GM18867 (cell line): Measurements from ENCODE around the gene PRR7.

Source experiments
- ATAC-seq: cut with Tn5 transposase; IDR thresholded peaks from one replicate; pipeline ENCODE4 v1.9.1; 2021; ENCODE audit warnings: mild to moderate bottlenecking, moderate library complexity; ENCODE audit not compliant: unreplicated experiment

Gene PRR7

GRCh38 chr5:177496070-177496726 is 49.6 kb downstream of the PRR7 start:
- no peak for ATAC-seq

DNA sequence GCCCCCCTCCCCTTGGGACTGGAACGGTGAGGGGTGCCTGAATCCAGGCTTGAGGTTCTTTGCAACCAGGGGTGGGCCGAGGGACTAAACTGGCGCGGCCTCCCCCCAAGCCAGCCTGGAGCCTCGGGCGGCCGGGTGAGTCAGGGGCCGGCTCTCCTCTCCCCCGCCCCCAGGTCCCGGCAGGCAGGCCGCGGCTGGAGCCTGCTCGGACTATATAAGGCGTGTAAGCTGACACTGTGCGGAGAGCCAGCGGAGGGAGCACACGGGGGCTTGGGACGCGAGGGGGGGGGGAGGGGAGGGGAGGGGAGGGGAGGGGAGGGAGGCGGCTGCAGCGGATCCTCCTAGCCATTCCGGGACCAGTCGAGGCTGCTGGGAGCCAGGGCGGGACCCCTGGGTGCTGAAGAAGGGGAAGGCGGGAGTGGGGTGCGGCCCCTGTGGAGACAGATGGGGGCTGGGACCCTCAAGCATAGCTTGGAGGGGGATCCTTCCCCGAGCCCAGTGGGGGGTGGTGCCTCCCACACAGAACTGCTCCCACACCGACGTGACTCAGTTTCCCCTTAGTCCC is 50.2 kb downstream of the PRR7 start:
- no peak for ATAC-seq

- peak; percentile 75 for ATAC-seq
These were observed 50.8 kb downstream of the PRR7 start, which contains the start of gene PDLIM7 for GRCh38 chr5:177497292-177498012. TSS of gene PDLIM7 (minus strand) at chr5:177497604. CDS start at chr5:177496512, 1,092 bp downstream.

GRCh38 chr5:177498013-177498787 is 51.6 kb downstream of the PRR7 start:
- ATAC-seq, result peak; percentile 3

DNA sequence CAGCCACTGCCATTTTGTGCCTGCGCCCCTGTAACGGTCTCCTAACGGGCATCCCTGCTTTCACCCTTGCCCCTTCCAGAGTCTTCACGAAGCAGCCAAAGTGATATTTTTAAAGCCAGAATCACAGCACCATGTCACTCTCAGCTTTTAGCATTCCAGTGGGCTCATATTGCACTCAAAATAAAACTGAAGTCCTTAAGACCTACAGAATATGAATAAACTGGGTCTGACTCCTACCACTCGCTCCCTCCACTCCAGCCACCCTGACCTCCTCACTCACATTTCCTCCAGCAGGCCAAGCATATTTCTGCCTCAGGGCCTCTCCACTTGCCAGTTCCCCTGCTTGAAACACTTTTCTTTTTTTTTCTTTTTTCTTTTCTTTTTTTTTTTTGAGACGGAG is 53.2 kb downstream of the PRR7 start:
- no peak for ATAC-seq

DNA sequence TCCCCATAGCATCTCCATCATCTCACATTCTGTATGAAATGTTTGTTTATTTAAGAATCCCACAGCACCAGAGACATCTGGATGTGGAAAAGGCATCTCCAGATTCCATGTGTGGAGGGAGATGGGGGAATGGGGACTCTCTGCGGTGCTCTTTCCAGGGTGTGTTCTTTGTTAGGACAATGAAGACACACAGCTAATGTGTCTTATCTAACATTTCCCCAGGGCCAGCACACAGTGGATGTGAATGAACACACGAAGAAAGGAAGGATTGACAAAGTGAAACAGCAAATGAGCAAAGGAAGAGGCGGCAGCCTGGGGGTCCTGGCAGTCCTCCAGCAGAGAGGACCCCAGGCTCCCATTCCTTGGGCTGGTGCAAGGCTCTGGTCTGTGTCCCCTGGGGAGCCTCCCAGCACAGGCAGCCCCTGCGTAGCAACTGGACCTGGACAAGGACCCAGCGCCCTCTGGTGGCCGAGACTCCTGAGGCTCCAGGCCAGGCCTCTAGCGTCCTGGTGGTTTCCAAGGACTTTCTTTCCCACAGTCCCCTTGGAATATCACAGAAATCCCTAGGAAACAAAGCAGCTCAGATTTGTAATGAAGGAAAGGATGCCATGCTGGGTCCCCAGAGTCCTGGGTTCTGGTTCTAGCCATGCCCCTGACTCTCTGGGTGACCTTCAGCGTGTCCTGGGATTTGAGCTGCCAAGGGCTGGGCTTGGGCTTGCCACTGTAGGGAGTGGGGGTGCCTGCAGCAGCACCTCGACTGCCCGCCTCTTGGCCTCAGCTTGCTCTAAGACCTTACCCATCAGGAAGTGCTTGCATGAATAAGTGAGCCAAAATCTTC is 54.3 kb downstream of the PRR7 start:
- ATAC-seq, result no peak

DNA sequence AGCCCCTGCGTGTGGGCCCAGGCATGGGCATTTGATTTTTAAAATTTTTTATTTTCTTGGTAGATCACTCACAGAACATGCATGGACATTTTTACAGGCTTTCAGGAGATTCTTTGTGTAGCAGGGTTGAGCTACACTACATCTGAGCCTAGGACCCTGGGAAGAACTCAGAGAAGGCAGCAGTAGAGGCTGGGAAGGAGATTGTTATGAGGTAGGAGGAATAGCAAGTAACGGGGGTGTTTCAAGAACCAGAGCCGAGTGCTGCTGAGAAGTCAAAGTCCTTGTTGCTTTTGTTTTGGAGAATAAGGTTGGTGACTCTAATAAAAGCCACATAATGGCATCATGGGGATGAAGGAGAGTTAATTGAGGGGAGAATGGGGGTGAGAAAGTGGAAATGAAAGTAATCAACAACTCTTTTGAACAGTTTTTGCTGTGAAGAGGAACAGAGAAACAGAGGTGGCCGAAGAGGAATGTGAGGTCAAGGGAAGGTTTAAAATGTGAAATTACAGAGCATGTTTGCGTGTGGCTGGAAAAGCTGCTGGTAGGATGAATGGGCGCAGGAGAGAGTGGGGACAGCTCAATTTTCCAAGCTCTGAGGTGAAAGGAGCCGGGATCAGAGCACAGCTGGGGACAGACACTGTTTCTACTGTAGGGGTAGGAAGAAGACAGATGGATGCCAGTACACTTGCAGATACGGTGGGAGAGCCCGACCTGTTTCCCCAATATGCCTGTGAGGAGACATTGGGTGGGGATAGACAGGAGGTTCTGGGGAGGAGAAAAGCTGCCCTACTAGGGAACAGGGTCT is 55.5 kb downstream of the PRR7 start:
- ATAC-seq, result no peak

DNA sequence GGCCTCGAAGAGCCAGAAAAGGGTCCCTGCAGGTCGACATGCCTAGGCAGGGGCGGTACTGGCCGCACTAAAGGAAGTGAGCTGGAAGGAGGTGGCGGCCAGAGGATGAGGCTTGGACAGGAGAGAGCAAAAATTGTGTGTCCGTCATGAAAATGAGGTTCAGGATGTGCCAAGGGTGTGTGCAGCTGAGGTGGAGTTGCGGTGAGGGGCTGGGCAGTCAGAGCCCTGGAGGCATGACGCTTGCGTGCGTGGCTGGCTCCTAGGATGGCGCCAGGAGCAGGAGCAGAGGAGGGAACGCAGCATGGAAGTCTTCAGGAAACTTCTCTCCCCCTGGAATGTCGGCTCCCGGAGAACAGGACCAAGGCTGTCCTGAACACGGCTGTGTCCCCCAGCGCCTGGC is 56.3 kb downstream of the PRR7 start:
- no peak for ATAC-seq

DNA sequence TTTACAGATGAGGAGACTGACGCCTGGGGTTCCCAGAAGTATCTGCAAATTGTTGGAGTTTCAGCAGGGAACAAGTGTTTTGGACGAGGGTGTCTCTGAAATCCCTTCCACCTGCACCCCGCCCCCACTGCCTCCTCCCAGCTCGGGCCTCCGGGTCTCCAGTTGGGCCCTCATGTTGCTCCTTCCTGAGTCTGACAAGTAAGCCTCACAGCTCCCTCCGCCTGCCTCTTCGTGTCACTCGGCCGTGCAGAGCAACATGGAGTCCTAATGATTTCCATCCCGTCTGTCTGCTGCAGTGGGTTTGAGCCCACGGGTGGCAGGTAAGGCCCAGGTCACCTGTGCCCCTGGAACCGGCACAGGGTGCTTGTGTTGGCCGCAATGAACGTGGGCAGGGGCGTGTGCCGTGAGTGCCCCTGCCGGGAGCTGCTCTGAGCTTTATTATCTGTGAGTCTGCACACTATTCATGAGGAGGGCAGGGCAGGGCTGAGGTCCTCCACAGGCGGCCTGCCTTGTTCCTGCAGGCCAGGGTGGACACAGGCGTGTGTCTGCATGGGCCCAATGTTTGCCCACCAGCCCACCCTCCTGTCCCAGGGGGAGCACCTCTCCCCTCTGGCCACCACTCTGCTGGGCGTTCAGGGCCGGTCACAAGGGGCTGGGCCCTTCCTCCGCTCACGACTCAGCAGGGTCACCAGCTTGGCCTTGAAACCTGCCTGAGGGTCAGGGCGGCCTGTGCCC is 56.9 kb downstream of the PRR7 start:
- no peak for ATAC-seq

GRCh38 chr5:177504086-177505056 is 57.8 kb downstream of the PRR7 start:
- ATAC-seq, result no peak

DNA sequence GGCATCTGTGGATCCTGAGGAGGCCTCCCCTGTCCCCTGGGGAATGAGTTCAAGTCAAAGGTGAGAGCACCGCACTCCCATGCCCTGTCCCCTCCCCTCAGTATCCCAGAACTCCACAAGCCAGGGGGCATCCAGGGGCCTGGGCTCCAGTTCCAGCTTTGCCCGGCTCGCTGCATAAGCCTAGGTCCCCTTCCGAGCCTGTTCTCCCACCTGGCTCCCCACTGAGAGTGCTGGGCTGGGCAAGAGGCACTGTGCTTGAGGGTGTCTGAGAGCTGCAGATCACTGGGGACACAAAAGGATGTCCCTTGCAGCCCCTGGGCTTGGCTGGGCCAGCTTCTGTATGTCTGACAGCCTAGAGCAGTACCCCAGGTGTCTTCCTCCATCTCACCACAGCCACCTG is 58.5 kb downstream of the PRR7 start:
- ATAC-seq, result no peak
